GM23338 (cell line): ENCODE data around the gene TIE1. TPM values are rescaled to one million over a fixed set of nuclear protein-coding genes. Genes with fewer than 3 reads are reported as not detected.

Source experiments
- ATAC-seq: fragments of 200-7000 bp; cut with Tn5 transposase; 3 replicates; pipeline ENCODE4 v1.9.1; 2020
- DNase-seq: peaks from one replicate; pipeline ENCODE4 v3.0.0-alpha.2; 2015; ENCODE audit warnings: low spot score
- H2AFZ ChIP-seq: fragments of 200-600 bp; sonication (generic); 2 replicates; pipeline ENCODE4 v1.8.0; 2016; ENCODE audit warnings: antibody characterized with exemption, mild to moderate bottlenecking, moderate library complexity
- H3F3A ChIP-seq: fragments of 200-600 bp; sonication (generic); replicated peaks from 2 replicates; pipeline ENCODE4 v1.8.0; 2017; ENCODE audit warnings: antibody characterized with exemption, mixed run types, low read depth
- H3K27ac ChIP-seq: fragments of 200-600 bp; sonication (generic); 2 replicates; pipeline ENCODE4 v1.6.1; 2016; ENCODE audit warnings: low read depth
- H3K27me3 ChIP-seq: fragments of 200-600 bp; sonication (generic); 2 replicates; pipeline ENCODE4 v1.8.0; 2016; ENCODE audit warnings: mild to moderate bottlenecking, mixed run types, moderate library complexity; ENCODE audit not compliant: insufficient read depth
- H3K36me3 ChIP-seq: fragments of 200-600 bp; sonication (generic); 2 replicates; pipeline ENCODE4 v1.8.0; 2016; ENCODE audit warnings: mild to moderate bottlenecking; ENCODE audit not compliant: insufficient read depth
- H3K4me1 ChIP-seq: fragments of 200-600 bp; sonication (generic); 2 replicates; pipeline ENCODE4 v1.8.0; 2016; ENCODE audit warnings: mild to moderate bottlenecking, moderate library complexity; ENCODE audit not compliant: insufficient read depth
- H3K4me2 ChIP-seq: fragments of 200-600 bp; sonication (generic); 2 replicates; pipeline ENCODE4 v1.7.1; 2017; ENCODE audit warnings: mixed run types
- H3K4me3 ChIP-seq: fragments of 200-600 bp; sonication (generic); 2 replicates; pipeline ENCODE4 v1.6.1; 2016; ENCODE audit warnings: mixed run types
- H3K79me2 ChIP-seq: fragments of 200-600 bp; sonication (generic); replicated peaks from 2 replicates; pipeline ENCODE4 v1.8.0; 2017; ENCODE audit warnings: mild to moderate bottlenecking; ENCODE audit not compliant: insufficient read depth
- H3K9me2 ChIP-seq: fragments of 200-600 bp; sonication (generic); 2 replicates; pipeline ENCODE4 v1.8.0; 2017; ENCODE audit not compliant: insufficient read depth
- H4K20me1 ChIP-seq: fragments of 200-600 bp; sonication (generic); replicated peaks from 2 replicates; pipeline ENCODE4 v1.8.0; 2017; ENCODE audit warnings: mild to moderate bottlenecking; ENCODE audit not compliant: insufficient read depth
- H3K27ac Mint-ChIP-seq: 2 replicates; pipeline ENCODE4 v1.8.0; 2020; ENCODE audit warnings: inconsistent platforms, mild to moderate bottlenecking, moderate library complexity, mixed read lengths
- H3K27me3 Mint-ChIP-seq: 3 replicates; pipeline ENCODE4 v1.8.0; 2022; ENCODE audit warnings: low read depth, mild to moderate bottlenecking, moderate library complexity, mixed read lengths, inconsistent platforms; ENCODE audit not compliant: insufficient read depth, poor library complexity
- H3K36me3 Mint-ChIP-seq: 3 replicates; pipeline ENCODE4 v1.8.0; 2021; ENCODE audit warnings: low read depth, mild to moderate bottlenecking, inconsistent platforms, moderate library complexity, mixed read lengths
- H3K4me1 Mint-ChIP-seq: 3 replicates; pipeline ENCODE4 v1.8.0; 2020; ENCODE audit warnings: mild to moderate bottlenecking, inconsistent platforms, mixed read lengths
- H3K4me3 Mint-ChIP-seq: 3 replicates; pipeline ENCODE4 v1.8.0; 2021; ENCODE audit warnings: moderate library complexity, mild to moderate bottlenecking, inconsistent platforms, mixed read lengths
- H3K9me3 Mint-ChIP-seq: 3 replicates; pipeline ENCODE4 v1.8.0; 2020; ENCODE audit warnings: moderate library complexity, mild to moderate bottlenecking, inconsistent platforms, mixed read lengths
- CREB1 ChIP-seq: fragments of 250-450 bp; sonication (Bioruptor Pico); IDR thresholded peaks from 2 replicates; pipeline ENCODE4 v1.5.0; 2020; ENCODE audit warnings: low read depth, mild to moderate bottlenecking, moderate library complexity
- EZH2 ChIP-seq: fragments of 200-600 bp; sonication (generic); IDR thresholded peaks from one replicate; pipeline ENCODE4 v1.8.0; 2017; ENCODE audit warnings: antibody characterized with exemption, mild to moderate bottlenecking, low read depth; ENCODE audit not compliant: unreplicated experiment
- JUNB ChIP-seq: IDR thresholded peaks from one replicate; pipeline ENCODE4 v1.6.1; 2016; ENCODE audit warnings: antibody characterized with exemption; ENCODE audit not compliant: unreplicated experiment
- NANOG ChIP-seq: IDR thresholded peaks from 2 replicates; pipeline ENCODE4 v1.6.1; 2016; ENCODE audit warnings: antibody characterized with exemption, borderline replicate concordance
- POLR2AphosphoS5 ChIP-seq: IDR thresholded peaks from 2 replicates; pipeline ENCODE4 v1.6.1; 2016; ENCODE audit warnings: antibody characterized with exemption, low read depth
- STAT1 ChIP-seq: IDR thresholded peaks from one replicate; pipeline ENCODE4 v1.6.1; 2016; ENCODE audit warnings: antibody characterized with exemption; ENCODE audit not compliant: unreplicated experiment
- ZNF114 ChIP-seq: fragments of 250-450 bp; sonication (Bioruptor Pico); IDR thresholded peaks from 2 replicates; pipeline ENCODE4 v1.5.0; 2020; ENCODE audit warnings: mild to moderate bottlenecking, moderate library complexity
- ZNF331 ChIP-seq: fragments of 250-450 bp; sonication (Bioruptor Pico); IDR thresholded peaks from 2 replicates; pipeline ENCODE4 v1.5.0; 2020; ENCODE audit warnings: low read depth, mild to moderate bottlenecking, moderate library complexity
- polyA plus RNA-seq: library from polyadenylated mRNA; unstranded; fragments of >200 nt; fragmentation: Nextera tagmentation; extraction: Ambion mirVana; gene quantifications from 2 replicates; pipeline ENCODE4 v1.2.1, GENCODE V29; 2016
- total RNA-seq: library from RNA; depleted of rRNA; stranded (reverse); fragments of >200 nt; shearing (Covaris generic); gene quantifications from 2 replicates; pipeline ENCODE4 v1.2.3, GENCODE V29; 2014
- TF ChIP-seq, protein P1 (sequence below): fragments of 250-450 bp; sonication (Bioruptor Pico); IDR thresholded peaks from 2 replicates; pipeline ENCODE4 v1.5.0; 2020; ENCODE audit warnings: mild to moderate bottlenecking, moderate library complexity

Gene TIE1
- total and polyA plus RNA-seq, 2 experiments from 2014 or later: 0.37 to 2.3 TPM

GRCh38 chr1:43258370-43258769 is 42.4 kb upstream of the TIE1 start:
- peaks cover 51% of the 10 kb centered on the region for H3K36me3 Mint-ChIP-seq

More at GRCh38 chr1:43258370-43258769, 42.4 kb upstream of the TIE1 start:
- Mint-ChIP-seq H3K4me3 (no peak overlapping the region), H3K4me1 (no peaks in the 10 kb centered on the region), H3K27me3 (no peaks in the 10 kb centered on the region), H3K27ac (no peak overlapping the region), H3K9me3 (peaks cover 73% of the 10 kb centered on the region)
- Histone ChIP-seq H2AFZ (no peak overlapping the region), H3K36me3 (peaks cover 4% of the 10 kb centered on the region), H3F3A (no peaks in the 10 kb centered on the region), H3K4me1 (no peaks in the 10 kb centered on the region), H3K9me2 (peaks cover 4% of the 10 kb centered on the region; the same call in 1 of the 2 replicates), H3K79me2 (no peaks in the 10 kb centered on the region), H3K4me2 (no peak overlapping the region), H3K4me3 (no peak overlapping the region), H4K20me1 (no peaks in the 10 kb centered on the region), H3K27ac (no peak overlapping the region), H3K27me3 (no peaks in the 10 kb centered on the region)
- no peak for TF ChIP-seq ZNF114 (CRISPR knock-in tag)
- TF ChIP-seq JUNB: no peak
- no peak for TF ChIP-seq EZH2
- no peak for TF ChIP-seq CREB1 (CRISPR knock-in tag)
- no peak for TF ChIP-seq STAT1
- TF ChIP-seq NANOG: no peak
- TF ChIP-seq ZNF331 (CRISPR knock-in tag): no peak
- TF ChIP-seq, protein P1, sequence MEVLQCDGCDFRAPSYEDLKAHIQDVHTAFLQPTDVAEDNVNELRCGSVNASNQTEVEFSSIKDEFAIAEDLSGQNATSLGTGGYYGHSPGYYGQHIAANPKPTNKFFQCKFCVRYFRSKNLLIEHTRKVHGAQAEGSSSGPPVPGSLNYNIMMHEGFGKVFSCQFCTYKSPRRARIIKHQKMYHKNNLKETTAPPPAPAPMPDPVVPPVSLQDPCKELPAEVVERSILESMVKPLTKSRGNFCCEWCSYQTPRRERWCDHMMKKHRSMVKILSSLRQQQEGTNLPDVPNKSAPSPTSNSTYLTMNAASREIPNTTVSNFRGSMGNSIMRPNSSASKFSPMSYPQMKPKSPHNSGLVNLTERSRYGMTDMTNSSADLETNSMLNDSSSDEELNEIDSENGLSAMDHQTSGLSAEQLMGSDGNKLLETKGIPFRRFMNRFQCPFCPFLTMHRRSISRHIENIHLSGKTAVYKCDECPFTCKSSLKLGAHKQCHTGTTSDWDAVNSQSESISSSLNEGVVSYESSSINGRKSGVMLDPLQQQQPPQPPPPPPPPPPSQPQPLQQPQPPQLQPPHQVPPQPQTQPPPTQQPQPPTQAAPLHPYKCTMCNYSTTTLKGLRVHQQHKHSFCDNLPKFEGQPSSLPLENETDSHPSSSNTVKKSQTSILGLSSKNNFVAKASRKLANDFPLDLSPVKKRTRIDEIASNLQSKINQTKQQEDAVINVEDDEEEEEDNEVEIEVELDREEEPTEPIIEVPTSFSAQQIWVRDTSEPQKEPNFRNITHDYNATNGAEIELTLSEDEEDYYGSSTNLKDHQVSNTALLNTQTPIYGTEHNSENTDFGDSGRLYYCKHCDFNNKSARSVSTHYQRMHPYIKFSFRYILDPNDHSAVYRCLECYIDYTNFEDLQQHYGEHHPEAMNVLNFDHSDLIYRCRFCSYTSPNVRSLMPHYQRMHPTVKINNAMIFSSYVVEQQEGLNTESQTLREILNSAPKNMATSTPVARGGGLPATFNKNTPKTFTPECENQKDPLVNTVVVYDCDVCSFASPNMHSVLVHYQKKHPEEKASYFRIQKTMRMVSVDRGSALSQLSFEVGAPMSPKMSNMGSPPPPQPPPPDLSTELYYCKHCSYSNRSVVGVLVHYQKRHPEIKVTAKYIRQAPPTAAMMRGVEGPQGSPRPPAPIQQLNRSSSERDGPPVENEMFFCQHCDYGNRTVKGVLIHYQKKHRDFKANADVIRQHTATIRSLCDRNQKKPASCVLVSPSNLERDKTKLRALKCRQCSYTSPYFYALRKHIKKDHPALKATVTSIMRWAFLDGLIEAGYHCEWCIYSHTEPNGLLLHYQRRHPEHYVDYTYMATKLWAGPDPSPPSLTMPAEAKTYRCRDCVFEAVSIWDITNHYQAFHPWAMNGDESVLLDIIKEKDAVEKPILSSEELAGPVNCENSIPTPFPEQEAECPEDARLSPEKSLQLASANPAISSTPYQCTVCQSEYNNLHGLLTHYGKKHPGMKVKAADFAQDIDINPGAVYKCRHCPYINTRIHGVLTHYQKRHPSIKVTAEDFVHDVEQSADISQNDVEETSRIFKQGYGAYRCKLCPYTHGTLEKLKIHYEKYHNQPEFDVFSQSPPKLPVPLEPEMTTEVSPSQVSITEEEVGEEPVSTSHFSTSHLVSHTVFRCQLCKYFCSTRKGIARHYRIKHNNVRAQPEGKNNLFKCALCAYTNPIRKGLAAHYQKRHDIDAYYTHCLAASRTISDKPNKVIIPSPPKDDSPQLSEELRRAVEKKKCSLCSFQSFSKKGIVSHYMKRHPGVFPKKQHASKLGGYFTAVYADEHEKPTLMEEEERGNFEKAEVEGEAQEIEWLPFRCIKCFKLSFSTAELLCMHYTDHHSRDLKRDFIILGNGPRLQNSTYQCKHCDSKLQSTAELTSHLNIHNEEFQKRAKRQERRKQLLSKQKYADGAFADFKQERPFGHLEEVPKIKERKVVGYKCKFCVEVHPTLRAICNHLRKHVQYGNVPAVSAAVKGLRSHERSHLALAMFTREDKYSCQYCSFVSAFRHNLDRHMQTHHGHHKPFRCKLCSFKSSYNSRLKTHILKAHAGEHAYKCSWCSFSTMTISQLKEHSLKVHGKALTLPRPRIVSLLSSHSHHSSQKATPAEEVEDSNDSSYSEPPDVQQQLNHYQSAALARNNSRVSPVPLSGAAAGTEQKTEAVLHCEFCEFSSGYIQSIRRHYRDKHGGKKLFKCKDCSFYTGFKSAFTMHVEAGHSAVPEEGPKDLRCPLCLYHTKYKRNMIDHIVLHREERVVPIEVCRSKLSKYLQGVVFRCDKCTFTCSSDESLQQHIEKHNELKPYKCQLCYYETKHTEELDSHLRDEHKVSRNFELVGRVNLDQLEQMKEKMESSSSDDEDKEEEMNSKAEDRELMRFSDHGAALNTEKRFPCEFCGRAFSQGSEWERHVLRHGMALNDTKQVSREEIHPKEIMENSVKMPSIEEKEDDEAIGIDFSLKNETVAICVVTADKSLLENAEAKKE (CRISPR knock-in tag): no peak
- no peak for TF ChIP-seq POLR2AphosphoS5
- no peak for ATAC-seq
- DNase-seq: no peak
